Fibroblast of mammary gland (primary cell): ENCODE results near the gene ZBTB34.

Experiments
- DNase-seq: peaks from one replicate; pipeline ENCODE4 v3.0.0-alpha.2; 2010; ENCODE audit warnings: low read depth
- H3K4me3 ChIP-seq: 2 replicates; pipeline ENCODE4 v1.5.1; 2011; ENCODE audit warnings: low read depth, mild to moderate bottlenecking, low read length, moderate library complexity; ENCODE audit not compliant: control insufficient read depth
- TF ChIP-seq, protein P1 (sequence below): conservative IDR thresholded peaks from 2 replicates; pipeline ENCODE4 v1.5.1; 2011; ENCODE audit warnings: low read depth, low read length, inconsistent platforms; ENCODE audit not compliant: control insufficient read depth, insufficient read depth

Gene ZBTB34

DNA sequence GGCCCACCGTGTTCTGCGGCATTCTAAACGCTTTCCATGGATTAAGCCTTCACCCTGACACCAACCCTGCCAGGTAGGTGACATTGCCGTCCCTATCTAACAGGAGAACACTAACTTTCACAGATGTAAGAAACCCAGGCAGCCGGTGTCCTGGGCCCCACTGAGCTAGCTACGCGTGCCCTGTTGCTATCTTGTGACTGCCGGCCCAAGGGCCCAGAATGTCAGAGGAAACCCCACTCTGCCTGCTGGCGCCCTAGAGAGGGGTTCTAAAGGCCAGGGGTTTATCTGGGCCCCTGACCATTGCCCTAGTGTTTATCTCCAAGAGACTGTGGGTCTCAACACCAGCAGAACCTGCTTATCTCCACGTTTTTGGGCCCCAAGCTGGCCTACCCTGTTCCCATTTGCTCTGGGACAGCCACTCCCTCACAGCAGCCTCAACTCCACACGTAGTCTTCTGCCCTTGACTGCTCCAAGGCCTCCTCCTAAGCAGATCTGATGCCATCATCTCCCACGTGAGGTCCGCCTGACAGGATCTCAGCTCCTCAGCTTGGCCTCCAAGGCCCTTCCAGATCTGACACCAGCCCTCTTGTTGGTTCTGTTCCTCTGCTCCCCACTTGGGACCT lies 18.1 kb upstream of the ZBTB34 start:
- no peak for DNase-seq
- no peak overlapping the region for H3K4me3 ChIP-seq
- TF ChIP-seq, protein P1, sequence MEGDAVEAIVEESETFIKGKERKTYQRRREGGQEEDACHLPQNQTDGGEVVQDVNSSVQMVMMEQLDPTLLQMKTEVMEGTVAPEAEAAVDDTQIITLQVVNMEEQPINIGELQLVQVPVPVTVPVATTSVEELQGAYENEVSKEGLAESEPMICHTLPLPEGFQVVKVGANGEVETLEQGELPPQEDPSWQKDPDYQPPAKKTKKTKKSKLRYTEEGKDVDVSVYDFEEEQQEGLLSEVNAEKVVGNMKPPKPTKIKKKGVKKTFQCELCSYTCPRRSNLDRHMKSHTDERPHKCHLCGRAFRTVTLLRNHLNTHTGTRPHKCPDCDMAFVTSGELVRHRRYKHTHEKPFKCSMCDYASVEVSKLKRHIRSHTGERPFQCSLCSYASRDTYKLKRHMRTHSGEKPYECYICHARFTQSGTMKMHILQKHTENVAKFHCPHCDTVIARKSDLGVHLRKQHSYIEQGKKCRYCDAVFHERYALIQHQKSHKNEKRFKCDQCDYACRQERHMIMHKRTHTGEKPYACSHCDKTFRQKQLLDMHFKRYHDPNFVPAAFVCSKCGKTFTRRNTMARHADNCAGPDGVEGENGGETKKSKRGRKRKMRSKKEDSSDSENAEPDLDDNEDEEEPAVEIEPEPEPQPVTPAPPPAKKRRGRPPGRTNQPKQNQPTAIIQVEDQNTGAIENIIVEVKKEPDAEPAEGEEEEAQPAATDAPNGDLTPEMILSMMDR, result no peak

DNA sequence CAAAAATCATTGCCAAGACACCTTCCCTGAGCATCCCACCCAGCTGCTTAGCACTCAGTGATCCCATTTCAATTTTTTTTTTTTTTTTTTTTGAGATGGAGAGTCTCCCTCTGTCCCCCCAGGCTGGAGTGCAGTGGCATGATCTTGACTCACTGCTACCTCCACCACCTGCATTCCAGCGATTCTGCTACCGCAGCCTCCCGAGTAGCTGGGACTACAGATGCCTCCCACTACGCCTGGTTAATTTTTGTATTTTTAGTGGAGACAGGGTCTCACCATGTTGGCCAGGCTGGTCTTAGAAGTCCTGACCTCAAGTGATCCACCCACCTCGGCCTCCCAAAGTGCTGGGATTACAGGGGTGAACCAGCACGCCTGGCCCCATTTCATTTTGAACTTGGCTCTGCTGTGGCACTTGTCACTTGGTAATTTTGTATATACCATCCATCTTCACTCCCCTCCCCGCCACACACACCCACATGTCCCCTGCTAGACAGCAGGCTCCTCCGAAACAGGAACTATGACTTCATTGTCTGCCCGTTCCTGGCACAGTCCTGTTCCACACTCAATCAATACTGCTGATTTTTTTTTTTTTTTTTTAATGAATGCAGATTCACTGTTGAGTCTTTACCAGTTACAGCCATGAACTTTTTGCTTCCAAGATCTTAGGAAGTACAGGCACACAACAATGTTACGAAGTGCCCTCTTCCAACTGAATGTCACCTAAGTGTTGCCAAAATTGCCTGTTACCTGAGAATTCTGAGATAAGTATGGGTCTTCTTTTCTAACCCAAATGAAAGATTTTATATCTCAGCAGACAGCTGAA lies 17.3 kb upstream of the ZBTB34 start:
- TF ChIP-seq, protein P1, result no peak
- DNase-seq, result no peak

DNA sequence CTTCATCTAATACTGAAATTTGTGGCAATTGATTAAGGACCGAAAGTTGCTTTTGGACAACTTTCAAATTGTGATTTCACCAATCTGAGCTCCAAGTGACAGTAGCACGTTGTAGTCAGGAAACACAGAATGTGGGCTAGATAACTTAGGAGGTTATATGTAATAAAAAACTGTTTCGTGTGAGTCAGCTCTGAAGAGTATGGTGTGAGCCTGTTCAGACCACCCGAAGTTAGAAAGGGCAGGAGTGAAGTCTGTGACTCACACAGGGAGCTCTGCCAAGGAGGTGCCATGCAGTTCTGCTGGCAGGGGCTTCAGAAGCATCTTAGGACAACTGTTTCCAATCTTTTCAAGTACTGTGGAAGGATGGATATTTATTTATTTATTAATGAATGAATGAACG lies 16.4 kb upstream of the ZBTB34 start:
- TF ChIP-seq, protein P1, result no peak
- no peak overlapping the region for H3K4me3 ChIP-seq
- DNase-seq, result peak; percentile 80

More for the DNA sequence above, 17.3 kb upstream of the ZBTB34 start:
- no peak overlapping the region for H3K4me3 ChIP-seq

DNA sequence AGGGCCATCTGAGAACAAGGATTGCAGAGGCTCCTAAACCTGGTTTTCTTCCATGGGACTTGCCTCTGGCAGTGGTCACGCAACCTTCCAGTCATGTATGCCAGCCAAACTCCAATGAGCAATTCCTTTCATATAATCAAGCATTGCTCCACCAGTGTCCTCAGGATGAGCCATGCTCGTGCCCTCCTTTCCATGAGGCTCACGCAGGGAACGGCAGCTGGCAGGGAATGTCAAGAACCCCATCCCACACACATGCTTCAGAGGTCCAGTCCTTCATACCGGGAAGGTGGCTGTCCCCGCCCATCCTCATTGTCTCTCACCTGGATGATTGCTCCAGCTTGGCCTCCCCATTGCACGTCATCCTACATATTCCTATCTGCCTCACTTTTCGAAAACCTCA lies 13.4 kb upstream of the ZBTB34 start:
- TF ChIP-seq, protein P1, result no peak
- no peak for DNase-seq
- H3K4me3 ChIP-seq, result no peak overlapping the region

DNA sequence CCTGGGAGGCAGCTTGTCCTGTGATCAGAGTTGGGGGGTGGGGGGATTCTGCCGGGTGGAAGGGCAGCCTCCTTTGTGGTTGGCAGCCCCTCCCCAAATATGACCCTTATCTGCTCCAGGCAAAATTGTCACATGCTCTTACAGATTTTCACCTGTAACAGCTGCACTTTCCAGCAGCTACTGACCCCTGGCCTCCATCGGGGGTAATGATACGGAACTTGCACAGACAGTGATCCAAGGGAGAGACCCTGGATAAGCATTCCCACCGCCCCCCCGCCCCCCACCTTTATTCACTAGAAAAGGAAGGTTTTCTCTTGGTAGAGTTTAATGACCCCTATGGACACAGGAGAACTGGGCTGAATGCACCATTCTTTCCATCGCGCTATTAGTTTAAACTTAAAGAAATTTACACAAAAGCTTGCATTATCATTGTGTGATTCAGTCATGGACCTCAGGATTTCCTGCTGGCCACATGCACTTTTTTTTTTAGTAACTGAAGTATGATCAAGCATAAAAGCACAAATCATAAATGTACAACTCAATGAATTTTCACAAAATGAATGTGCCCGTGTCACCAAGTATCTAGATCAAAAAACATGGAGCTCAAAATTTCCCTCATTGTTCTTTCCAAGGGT lies 10.7 kb upstream of the ZBTB34 start:
- TF ChIP-seq, protein P1, result no peak
- no peak for DNase-seq
- no peak overlapping the region for H3K4me3 ChIP-seq

DNA sequence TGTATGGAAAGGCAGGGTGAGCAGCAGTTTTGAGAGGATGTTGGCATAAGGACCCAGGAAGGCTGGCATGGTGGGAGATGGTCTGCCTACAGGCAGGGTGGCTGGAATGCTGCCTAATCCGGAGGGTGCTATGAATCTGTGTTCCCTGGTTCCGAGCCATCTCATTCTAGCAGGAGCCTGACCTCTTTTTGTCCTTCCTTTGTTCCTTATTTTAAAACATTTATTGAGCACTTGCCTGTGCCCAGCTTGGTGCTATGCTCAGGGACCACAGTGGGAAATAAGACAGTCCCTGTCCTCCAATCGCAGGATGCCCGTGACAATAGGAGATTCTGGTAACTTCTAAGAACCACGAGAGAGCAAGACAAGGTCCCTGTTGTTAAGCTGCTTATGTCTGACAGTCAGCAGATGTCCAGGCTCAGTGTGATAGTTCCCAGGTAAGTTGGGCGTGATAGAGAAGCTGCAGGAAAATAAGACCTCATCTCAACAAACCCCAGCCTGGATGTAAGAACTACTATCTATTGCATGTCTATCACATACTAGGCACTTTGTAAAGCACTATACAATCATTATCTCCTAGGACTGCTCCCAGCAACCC lies 9.1 kb upstream of the ZBTB34 start:
- no peak for DNase-seq
- TF ChIP-seq, protein P1, result no peak
- H3K4me3 ChIP-seq, result no peak overlapping the region
